OCI-LY1 (cell line): ENCODE results near the gene KRTAP5-4.

ENCODE experiments used
- CTCF ChIP-seq: fragments of 200-600 bp; sonication (generic), shearing (Covaris generic); IDR thresholded peaks from 2 replicates; pipeline ENCODE4 v1.5.1; 2017; ENCODE audit warnings: mild to moderate bottlenecking, antibody characterized with exemption, low read length, moderate library complexity, mixed read lengths
- EZH2 ChIP-seq: fragments of 200-600 bp; sonication (generic), shearing (Covaris generic); IDR thresholded peaks from 2 replicates; pipeline ENCODE4 v1.8.0; 2017; ENCODE audit warnings: borderline replicate concordance, mixed run types, mild to moderate bottlenecking, antibody characterized with exemption, low read length, moderate library complexity, mixed read lengths

- TF ChIP-seq EZH2 (no peak), CTCF (no peak)
Observed at GRCh38 chr11:1624621-1625020, 2.7 kb upstream of the KRTAP5-4 start.
